Calu3 (cell line): ENCODE results near the gene CUL4A. TPM values are rescaled to one million over a fixed set of nuclear protein-coding genes. Genes with fewer than 3 reads are reported as not detected.
"Not testable (repeated sequence)": the region's sequence is repeated elsewhere in the genome, so short reads cannot be mapped to it uniquely, and the experiment has no call there.

Experiments used
- BruUV-seq: library from RNA; stranded (reverse); fragments of 400-500 nt; replicated peaks from 2 replicates; lab custom pipeline; 2021; lab: Mats Ljungman, UMichigan
- CTCF ChIA-PET: fragments of 300-600 bp; sonication (Branson Sonifier 250); formaldehyde crosslinking; loops from one replicate; lab custom pipeline; 2022; ENCODE audit warnings: antibody characterized with exemption; lab: Charles Lee
- DNase-seq: peaks from one replicate; pipeline ENCODE4 v3.0.0; 2022
- H3K27ac Mint-ChIP-seq: one replicate; pipeline ENCODE4 v1.8.0; 2022; ENCODE audit warnings: mixed read lengths; ENCODE audit not compliant: unreplicated experiment
- H3K27me3 Mint-ChIP-seq: one replicate; pipeline ENCODE4 v1.8.0; 2022; ENCODE audit warnings: mixed read lengths; ENCODE audit not compliant: unreplicated experiment
- H3K36me3 Mint-ChIP-seq: one replicate; pipeline ENCODE4 v1.8.0; 2022; ENCODE audit warnings: mild to moderate bottlenecking, moderate library complexity, mixed read lengths; ENCODE audit not compliant: insufficient read depth, unreplicated experiment
- H3K4me1 Mint-ChIP-seq: one replicate; pipeline ENCODE4 v1.8.0; 2022; ENCODE audit warnings: mild to moderate bottlenecking, low read depth, mixed read lengths; ENCODE audit not compliant: unreplicated experiment
- H3K4me3 Mint-ChIP-seq: one replicate; pipeline ENCODE4 v1.8.0; 2022; ENCODE audit warnings: mild to moderate bottlenecking, low read depth, moderate library complexity, mixed read lengths; ENCODE audit not compliant: unreplicated experiment
- H3K9me3 Mint-ChIP-seq: one replicate; pipeline ENCODE4 v1.8.0; 2022; ENCODE audit warnings: low read depth, mixed read lengths; ENCODE audit not compliant: unreplicated experiment
- CTCF ChIP-seq: fragments of 200-600 bp; IDR thresholded peaks from one replicate; pipeline ENCODE4 v1.8.0; 2022; ENCODE audit warnings: antibody characterized with exemption; ENCODE audit not compliant: unreplicated experiment
- intact Hi-C: fragments of 100-400 bp; cut with micrococcal nuclease; formaldehyde crosslinking; loops from one replicate; pipeline ENCODE4 v1.10.0; 2022; ENCODE audit not compliant: unreplicated experiment
- total RNA-seq: library from RNA; stranded (reverse); gene quantifications from 2 replicates; pipeline ENCODE4 v1.2.3, GENCODE V29; 2022

CUL4A gene
- total RNA-seq, 1 experiment from 2014 or later = 32.1 TPM

- Mint-ChIP-seq H3K36me3 (peaks cover 9% of the 10 kb centered on the region), H3K27ac (no peak overlapping the region), H3K4me3 (no peak overlapping the region), H3K27me3 (no peaks in the 10 kb centered on the region), H3K9me3 (no peaks in the 10 kb centered on the region), H3K4me1 (no peaks in the 10 kb centered on the region)
- TF ChIP-seq CTCF = no peak
- intact Hi-C loops = no loop called here
- CTCF ChIA-PET = no interaction called here
- DNase-seq = no peak
- no TSS peak for BruUV-seq
Measured at GRCh38 chr13:113260996-113261395, 51.6 kb downstream of the CUL4A start.

- H3K27ac Mint-ChIP-seq, H3K36me3 Mint-ChIP-seq, intact Hi-C loops, CTCF ChIA-PET, BruUV-seq, H3K4me1 Mint-ChIP-seq, H3K27me3 Mint-ChIP-seq, DNase-seq, H3K9me3 Mint-ChIP-seq, H3K4me3 Mint-ChIP-seq: not testable (repeated sequence)
Measured at GRCh38 chr13:113263016-113263415, 53.6 kb downstream of the CUL4A start.

GRCh38 chr13:113267642-113268405 lies 58.4 kb downstream of the CUL4A start:
- no TSS peak for BruUV-seq
- H3K4me3 Mint-ChIP-seq = no peak overlapping the region
- no peak for TF ChIP-seq CTCF
- no peaks in the 10 kb centered on the region for H3K9me3 Mint-ChIP-seq
- H3K4me1 Mint-ChIP-seq = no peaks in the 10 kb centered on the region
- no peaks in the 10 kb centered on the region for H3K36me3 Mint-ChIP-seq
- no peaks in the 10 kb centered on the region for H3K27me3 Mint-ChIP-seq
- intact Hi-C loops = no loop called here
- DNase-seq = no peak
- no peak overlapping the region for H3K27ac Mint-ChIP-seq
- CTCF ChIA-PET = no interaction called here

GRCh38 chr13:113272031-113272430 lies 62.6 kb downstream of the CUL4A start:
- Mint-ChIP-seq H3K4me3 (no peak overlapping the region), H3K4me1 (peaks cover 6% of the 10 kb centered on the region), H3K9me3 (no peaks in the 10 kb centered on the region), H3K36me3 (no peaks in the 10 kb centered on the region), H3K27me3 (no peaks in the 10 kb centered on the region), H3K27ac (no peak overlapping the region)
- no TSS peak for BruUV-seq
- CTCF ChIA-PET = no interaction called here
- intact Hi-C loops = no loop called here
- DNase-seq = no peak
- TF ChIP-seq CTCF = no peak

- no peaks in the 10 kb centered on the region for H3K36me3 Mint-ChIP-seq
- intact Hi-C loops = no loop called here
- peaks cover 6% of the 10 kb centered on the region for H3K4me1 Mint-ChIP-seq
- H3K4me3 Mint-ChIP-seq = no peak overlapping the region
- H3K27me3 Mint-ChIP-seq = no peaks in the 10 kb centered on the region
- no peak for TF ChIP-seq CTCF
- CTCF ChIA-PET = no interaction called here
- no peak for DNase-seq
- H3K27ac Mint-ChIP-seq = no peak overlapping the region
- no peaks in the 10 kb centered on the region for H3K9me3 Mint-ChIP-seq
- no TSS peak for BruUV-seq
Measured at GRCh38 chr13:113272701-113273181, 63.3 kb downstream of the CUL4A start.
